ENCODE data around the gene HOXC11. TPM values are rescaled to one million over a fixed set of nuclear protein-coding genes. Genes with fewer than 3 reads are reported as not detected.

The HOXC11 gene
- polyA plus RNA-seq, 6 donors from 2014 or later = not detected

Other genes with a start within 250 kb of the HOXC11 start
- 10 to 100 TPM; 65.8 to 93.2 (median 78.8) TPM for gene CALCOCO1, start 245.7 kb upstream of the HOXC11 start, polyA plus RNA-seq (ENCODE audit: low read depth in 6 of 6)
- gene CISTR, start 221.1 kb upstream of the HOXC11 start, polyA plus RNA-seq (ENCODE audit: low read depth in 6 of 6) = not detected
- not detected for gene HOXC13, start 34.3 kb upstream of the HOXC11 start, polyA plus RNA-seq (ENCODE audit: low read depth in 6 of 6)
- gene HOXC12, start 18.2 kb upstream of the HOXC11 start, polyA plus RNA-seq (ENCODE audit: low read depth in 6 of 6) = not detected
- gene HOTAIR, start 1.8 kb downstream of the HOXC11 start, polyA plus RNA-seq (ENCODE audit: low read depth in 6 of 6) = not detected
- gene HOXC10, start 12.0 kb downstream of the HOXC11 start, polyA plus RNA-seq (ENCODE audit: low read depth in 6 of 6) = not detected
- not detected for gene HOXC9, start 27.0 kb downstream of the HOXC11 start, polyA plus RNA-seq (ENCODE audit: low read depth in 6 of 6)
- not detected for gene HOXC8, start 35.9 kb downstream of the HOXC11 start, polyA plus RNA-seq (ENCODE audit: low read depth in 6 of 6)
- not detected for gene HOXC6, start 55.3 kb downstream of the HOXC11 start, polyA plus RNA-seq (ENCODE audit: low read depth in 6 of 6)
- not detected for gene HOXC5, start 59.9 kb downstream of the HOXC11 start, polyA plus RNA-seq (ENCODE audit: low read depth in 6 of 6)
- gene HOXC4, start 80.7 kb downstream of the HOXC11 start, polyA plus RNA-seq (ENCODE audit: low read depth in 6 of 6) = 1 to 10 TPM in 1 of 6 donors, under 1 TPM in 4, not detected in 1; 0.17 to 1.0 (median 0.42) TPM
- gene SMUG1, start 215.9 kb downstream of the HOXC11 start, polyA plus RNA-seq (ENCODE audit: low read depth in 6 of 6) = 10 to 100 TPM; 27.3 to 44.4 (median 35.4) TPM